Endothelial cell of umbilical vein (primary cell): ENCODE results near the gene NANS.

Experiments
- EZH2 ChIP-seq: IDR thresholded peaks from 2 replicates; pipeline ENCODE4 v1.6.1; 2012; ENCODE audit warnings: borderline replicate concordance, low read depth, mild to moderate bottlenecking, moderate library complexity, low read length, inconsistent platforms; ENCODE audit not compliant: severe bottlenecking
- POLR2A ChIP-seq: IDR thresholded peaks from 2 replicates; pipeline ENCODE4 v1.6.1; 2012; ENCODE audit warnings: low read depth, mild to moderate bottlenecking, control low read depth, low read length
- POLR2AphosphoS5 ChIP-seq: IDR thresholded peaks from 2 replicates; pipeline ENCODE4 v1.6.1; 2012; ENCODE audit warnings: low read depth, mild to moderate bottlenecking, control low read depth, low read length, moderate library complexity; ENCODE audit not compliant: insufficient read depth
- TF ChIP-seq, protein P1 (sequence below), 2 donors: IDR thresholded peaks; 1 replicate in 1 of 2; 2 replicates in 1 of 2; pipeline ENCODE4 v1.5.1; 2011; ENCODE audit warnings: low read length in 2 of 2, mild to moderate bottlenecking in 2 of 2, moderate library complexity in 2 of 2, control low read depth in 1 of 2, inconsistent platforms in 1 of 2, low read depth in 1 of 2; ENCODE audit not compliant: insufficient read depth in 1 of 2; ENCODE audit errors: extremely low read depth in 1 of 2

DNA sequence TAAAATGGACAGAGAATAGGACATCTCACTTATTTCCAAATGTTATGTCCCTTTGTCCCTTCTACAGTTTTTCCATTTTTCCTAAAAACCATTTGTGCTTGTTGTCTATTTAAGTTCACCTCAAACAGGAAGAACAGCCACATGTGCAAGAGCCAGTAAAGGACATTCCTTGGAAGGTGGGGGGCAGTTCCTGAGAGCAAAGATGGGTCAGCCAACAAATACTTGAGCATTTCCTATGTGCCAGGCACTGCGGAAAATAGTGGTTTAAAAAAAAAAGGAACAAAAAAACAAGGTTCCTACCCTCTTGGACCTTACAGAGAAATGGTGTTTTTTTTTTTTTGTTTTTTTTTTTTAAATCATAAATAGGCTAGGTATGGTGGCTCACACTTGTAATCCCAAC lies 46.6 kb upstream of the NANS start:
- TF ChIP-seq EZH2 (no peak), POLR2A (no peak), POLR2AphosphoS5 (peak; percentile 93)
- TF ChIP-seq, protein P1, sequence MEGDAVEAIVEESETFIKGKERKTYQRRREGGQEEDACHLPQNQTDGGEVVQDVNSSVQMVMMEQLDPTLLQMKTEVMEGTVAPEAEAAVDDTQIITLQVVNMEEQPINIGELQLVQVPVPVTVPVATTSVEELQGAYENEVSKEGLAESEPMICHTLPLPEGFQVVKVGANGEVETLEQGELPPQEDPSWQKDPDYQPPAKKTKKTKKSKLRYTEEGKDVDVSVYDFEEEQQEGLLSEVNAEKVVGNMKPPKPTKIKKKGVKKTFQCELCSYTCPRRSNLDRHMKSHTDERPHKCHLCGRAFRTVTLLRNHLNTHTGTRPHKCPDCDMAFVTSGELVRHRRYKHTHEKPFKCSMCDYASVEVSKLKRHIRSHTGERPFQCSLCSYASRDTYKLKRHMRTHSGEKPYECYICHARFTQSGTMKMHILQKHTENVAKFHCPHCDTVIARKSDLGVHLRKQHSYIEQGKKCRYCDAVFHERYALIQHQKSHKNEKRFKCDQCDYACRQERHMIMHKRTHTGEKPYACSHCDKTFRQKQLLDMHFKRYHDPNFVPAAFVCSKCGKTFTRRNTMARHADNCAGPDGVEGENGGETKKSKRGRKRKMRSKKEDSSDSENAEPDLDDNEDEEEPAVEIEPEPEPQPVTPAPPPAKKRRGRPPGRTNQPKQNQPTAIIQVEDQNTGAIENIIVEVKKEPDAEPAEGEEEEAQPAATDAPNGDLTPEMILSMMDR (IDR thresholded peaks at IDR 0.05; ENCODE audit: extremely low read depth in 1 of 2, insufficient read depth in 1 of 2, low read depth in 1 of 2, low read length in 2 of 2), result no peak
